ENCODE results near the gene SH2D1B. TPM values are rescaled to one million over a fixed set of nuclear protein-coding genes. Genes with fewer than 3 reads are reported as not detected.

Gene SH2D1B
- total RNA-seq, 1 donor from 2014 or later = not detected

GRCh38 chr1:162349635-162350330 is 62.2 kb downstream of the SH2D1B start:
- H3K4me2 ChIP-seq (ENCODE audit: low read length) = peak overlapping the region; percentile 74
- no peak for FAIRE-seq
- peak; percentile 93 for DNase-seq (ENCODE audit: low read depth)

GRCh38 chr1:162347281-162347680 is 64.7 kb downstream of the SH2D1B start:
- Mint-ChIP-seq H3K27ac (ENCODE audit: unreplicated experiment) (no peak overlapping the region), H3K4me3 (ENCODE audit: unreplicated experiment) (no peak overlapping the region), H3K36me3 (ENCODE audit: low read depth, unreplicated experiment) (no peaks in the 10 kb centered on the region), H3K4me1 (ENCODE audit: low read depth, unreplicated experiment) (peaks cover 24% of the 10 kb centered on the region), H3K9me3 (ENCODE audit: unreplicated experiment) (no peaks in the 10 kb centered on the region), H3K27me3 (ENCODE audit: low read depth, unreplicated experiment) (no peaks in the 10 kb centered on the region)
- Histone ChIP-seq H3K4me2 (ENCODE audit: low read length) (no peak overlapping the region), H4K20me1 (ENCODE audit: insufficient read depth, low read length) (no peaks in the 10 kb centered on the region), H3K4me1 (ENCODE audit: insufficient read depth, low read length) (peaks cover 21% of the 10 kb centered on the region), H3K27me3 (ENCODE audit: insufficient read depth, low read length) (no peaks in the 10 kb centered on the region), H3K4me3 (ENCODE audit: insufficient read depth, low read depth, low read length) (no peak overlapping the region), H3K9ac (ENCODE audit: low read length) (no peak overlapping the region), H3K27ac (ENCODE audit: low read depth, low read length) (no peak overlapping the region), H2AFZ (ENCODE audit: low read depth, low read length) (no peak overlapping the region), H3K79me2 (ENCODE audit: insufficient read depth, low read length) (no peaks in the 10 kb centered on the region), H3K9me3 (ENCODE audit: insufficient read depth, low read depth, low read length) (no peaks in the 10 kb centered on the region), H3K36me3 (ENCODE audit: insufficient read depth, low read length) (no peaks in the 10 kb centered on the region)
- FAIRE-seq = no peak
- DNase-seq (ENCODE audit: low read depth) = no peak
- TF ChIP-seq EZH2 (IDR thresholded peaks at IDR 0.05; ENCODE audit: insufficient read depth, low read length) = no peak
- no peak for TF ChIP-seq CTCF (IDR thresholded peaks at IDR 0.05; ENCODE audit: insufficient read depth, low read depth, low read length)

More at GRCh38 chr1:162349635-162350330, 62.2 kb downstream of the SH2D1B start:
- Histone ChIP-seq H4K20me1 (ENCODE audit: insufficient read depth, low read length) (no peaks in the 10 kb centered on the region), H3K4me3 (ENCODE audit: insufficient read depth, low read depth, low read length) (peak overlapping the region; percentile 24), H3K9me3 (ENCODE audit: insufficient read depth, low read depth, low read length) (no peaks in the 10 kb centered on the region), H3K36me3 (ENCODE audit: insufficient read depth, low read length) (no peaks in the 10 kb centered on the region), H2AFZ (ENCODE audit: low read depth, low read length) (peak overlapping the region; percentile 62), H3K27me3 (ENCODE audit: insufficient read depth, low read length) (no peaks in the 10 kb centered on the region), H3K27ac (ENCODE audit: low read depth, low read length) (peak overlapping the region; percentile 67), H3K4me1 (ENCODE audit: insufficient read depth, low read length) (peaks cover 21% of the 10 kb centered on the region), H3K79me2 (ENCODE audit: insufficient read depth, low read length) (no peaks in the 10 kb centered on the region), H3K9ac (ENCODE audit: low read length) (peak overlapping the region; percentile 32)
- H3K9me3 Mint-ChIP-seq (ENCODE audit: unreplicated experiment) = no peaks in the 10 kb centered on the region
- no peak overlapping the region for H3K4me3 Mint-ChIP-seq (ENCODE audit: unreplicated experiment)
- H3K4me1 Mint-ChIP-seq (ENCODE audit: low read depth, unreplicated experiment) = peaks cover 32% of the 10 kb centered on the region
- H3K27ac Mint-ChIP-seq (ENCODE audit: unreplicated experiment) = peak overlapping the region; percentile 93
- H3K27me3 Mint-ChIP-seq (ENCODE audit: low read depth, unreplicated experiment) = no peaks in the 10 kb centered on the region
- peaks cover 1% of the 10 kb centered on the region for H3K36me3 Mint-ChIP-seq (ENCODE audit: low read depth, unreplicated experiment)
- TF ChIP-seq EZH2 (IDR thresholded peaks at IDR 0.05; ENCODE audit: insufficient read depth, low read length) (no peak), CTCF (IDR thresholded peaks at IDR 0.05; ENCODE audit: insufficient read depth, low read depth, low read length) (no peak)

Other genes with a start within 250 kb of the SH2D1B start
- not detected in 2 replicates for gene SPATA46, start 35.3 kb downstream of the SH2D1B start, total RNA-seq
- 0.73 and 0.89 TPM in 2 replicates for gene C1orf226, start 30.4 kb downstream of the SH2D1B start, total RNA-seq
- gene UHMK1, start 85.7 kb upstream of the SH2D1B start, total RNA-seq = 36.5 and 43.5 TPM in 2 replicates
- gene UAP1, start 149.6 kb upstream of the SH2D1B start, total RNA-seq = 88.8 and 103 TPM in 2 replicates
- 15.3 and 23.2 TPM in 2 replicates for gene DDR2, start 220.3 kb upstream of the SH2D1B start, total RNA-seq

Data from astrocyte (in vitro differentiated cells and primary cell).